LNCaP clone FGC (cell line): ENCODE measurements around the gene MROH2B.

Experiments used
- DNase-seq: peaks from one replicate; pipeline ENCODE4 v3.0.0-alpha.2; 2011; ENCODE audit warnings: low read depth
- H3K4me3 ChIP-seq: 2 replicates; pipeline ENCODE4 v1.5.1; 2011; ENCODE audit warnings: mild to moderate bottlenecking, low read depth, low read length, control low read depth
- TF ChIP-seq, protein P1 (sequence below): IDR thresholded peaks from 2 replicates; pipeline ENCODE4 v1.5.1; 2012; ENCODE audit warnings: mild to moderate bottlenecking; ENCODE audit not compliant: control insufficient read depth, insufficient read depth; ENCODE audit errors: extremely low read depth

The MROH2B gene

DNA sequence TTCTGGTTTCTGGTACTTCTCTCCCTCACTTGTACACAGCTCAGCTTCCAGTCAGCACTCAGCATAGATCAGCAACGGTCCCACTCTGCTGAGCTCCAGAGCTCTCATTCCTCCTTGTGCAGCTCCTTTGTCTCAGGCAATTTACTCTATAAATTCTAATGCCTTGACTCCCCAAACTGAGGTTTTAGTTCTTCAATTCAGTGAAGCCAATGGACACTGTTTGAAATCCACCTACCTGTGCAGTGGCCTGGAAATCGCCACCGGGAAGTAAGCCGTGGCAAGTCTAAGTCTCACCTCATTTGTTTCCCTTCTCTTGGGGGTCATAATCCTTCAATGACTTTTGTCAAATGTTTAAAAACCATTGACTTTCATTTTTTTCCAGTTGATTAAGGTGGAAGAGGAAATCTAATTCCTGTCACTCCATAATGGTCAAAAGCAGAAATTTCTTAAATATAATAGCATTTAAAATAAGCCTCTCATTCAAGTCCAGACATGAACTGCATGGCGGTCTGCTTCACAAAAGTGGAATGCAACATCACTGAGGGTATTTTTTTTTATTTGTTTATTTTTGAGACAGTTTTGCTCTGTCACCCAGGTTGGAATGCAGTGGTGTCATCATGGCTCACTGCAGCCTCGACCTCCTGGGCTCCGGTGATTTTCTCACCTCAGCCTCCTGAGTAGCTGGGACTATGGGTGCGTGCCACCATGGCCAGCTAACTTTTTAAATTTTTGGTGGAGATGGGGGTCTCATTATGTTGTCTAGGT is 82.2 kb downstream of the MROH2B start:
- TF ChIP-seq, protein P1, sequence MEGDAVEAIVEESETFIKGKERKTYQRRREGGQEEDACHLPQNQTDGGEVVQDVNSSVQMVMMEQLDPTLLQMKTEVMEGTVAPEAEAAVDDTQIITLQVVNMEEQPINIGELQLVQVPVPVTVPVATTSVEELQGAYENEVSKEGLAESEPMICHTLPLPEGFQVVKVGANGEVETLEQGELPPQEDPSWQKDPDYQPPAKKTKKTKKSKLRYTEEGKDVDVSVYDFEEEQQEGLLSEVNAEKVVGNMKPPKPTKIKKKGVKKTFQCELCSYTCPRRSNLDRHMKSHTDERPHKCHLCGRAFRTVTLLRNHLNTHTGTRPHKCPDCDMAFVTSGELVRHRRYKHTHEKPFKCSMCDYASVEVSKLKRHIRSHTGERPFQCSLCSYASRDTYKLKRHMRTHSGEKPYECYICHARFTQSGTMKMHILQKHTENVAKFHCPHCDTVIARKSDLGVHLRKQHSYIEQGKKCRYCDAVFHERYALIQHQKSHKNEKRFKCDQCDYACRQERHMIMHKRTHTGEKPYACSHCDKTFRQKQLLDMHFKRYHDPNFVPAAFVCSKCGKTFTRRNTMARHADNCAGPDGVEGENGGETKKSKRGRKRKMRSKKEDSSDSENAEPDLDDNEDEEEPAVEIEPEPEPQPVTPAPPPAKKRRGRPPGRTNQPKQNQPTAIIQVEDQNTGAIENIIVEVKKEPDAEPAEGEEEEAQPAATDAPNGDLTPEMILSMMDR = no peak
- no peak overlapping the region for H3K4me3 ChIP-seq
- no peak for DNase-seq

DNA sequence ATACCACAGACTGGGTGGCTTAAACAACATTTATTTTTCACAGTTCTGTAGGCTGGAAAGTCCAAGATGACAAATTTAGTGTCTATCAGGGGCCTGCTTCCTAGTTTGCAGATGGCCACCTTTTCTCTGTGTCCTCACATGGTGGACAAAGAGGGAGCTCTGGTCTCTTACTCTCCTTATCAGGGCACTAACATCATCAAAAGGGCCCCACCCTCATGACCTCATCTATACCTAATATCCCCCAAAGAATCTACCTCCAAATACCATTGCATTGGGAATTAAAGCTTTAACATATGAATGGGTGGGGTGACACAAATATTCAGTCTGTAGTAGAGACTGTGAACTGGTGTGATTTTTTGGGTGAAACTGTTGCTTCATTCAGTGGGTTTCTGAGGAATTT is 83.8 kb downstream of the MROH2B start:
- TF ChIP-seq, protein P1 = no peak
- H3K4me3 ChIP-seq = no peak overlapping the region
- DNase-seq = no peak

DNA sequence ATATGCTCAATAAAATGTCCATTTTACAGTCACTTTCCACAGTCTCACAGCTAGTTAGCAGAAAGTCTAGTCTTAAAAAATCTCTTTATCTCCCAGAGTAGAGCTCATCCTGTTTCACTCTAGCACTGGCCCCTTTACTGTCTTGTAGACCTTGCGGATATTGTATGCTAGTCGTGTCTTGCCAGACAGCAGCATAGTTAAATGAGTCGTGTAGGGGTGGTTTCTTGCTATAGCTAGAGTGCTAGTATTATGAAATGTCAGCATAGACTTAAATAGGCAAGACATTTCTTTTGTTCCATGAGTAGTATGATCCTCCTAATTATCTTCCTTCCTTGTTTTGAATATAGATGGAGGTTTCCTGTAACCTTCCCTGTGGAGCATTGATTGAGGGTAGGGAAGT is 84.5 kb downstream of the MROH2B start:
- no peak overlapping the region for H3K4me3 ChIP-seq
- TF ChIP-seq, protein P1 = no peak
- DNase-seq = no peak

DNA sequence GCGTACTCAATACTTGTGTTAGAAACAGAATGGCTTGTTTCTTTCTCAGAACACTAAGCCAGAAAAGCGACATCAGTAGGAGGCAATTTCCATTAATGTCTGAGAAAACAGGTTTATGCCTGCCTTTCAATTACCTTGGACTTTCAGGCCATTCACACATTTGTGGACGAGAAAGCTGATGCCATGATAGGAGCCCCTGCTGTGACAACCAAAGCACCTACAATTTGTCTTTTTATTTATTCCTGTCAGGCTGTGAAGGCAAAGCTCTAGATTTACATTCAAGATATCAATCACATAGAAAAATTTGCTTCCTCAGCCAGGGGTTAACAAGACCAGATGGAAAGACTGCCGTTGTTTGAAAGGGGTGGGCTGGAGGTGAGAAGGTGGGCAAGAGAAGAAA is 85.6 kb downstream of the MROH2B start:
- TF ChIP-seq, protein P1 = no peak
- no peak overlapping the region for H3K4me3 ChIP-seq
- DNase-seq = no peak

DNA sequence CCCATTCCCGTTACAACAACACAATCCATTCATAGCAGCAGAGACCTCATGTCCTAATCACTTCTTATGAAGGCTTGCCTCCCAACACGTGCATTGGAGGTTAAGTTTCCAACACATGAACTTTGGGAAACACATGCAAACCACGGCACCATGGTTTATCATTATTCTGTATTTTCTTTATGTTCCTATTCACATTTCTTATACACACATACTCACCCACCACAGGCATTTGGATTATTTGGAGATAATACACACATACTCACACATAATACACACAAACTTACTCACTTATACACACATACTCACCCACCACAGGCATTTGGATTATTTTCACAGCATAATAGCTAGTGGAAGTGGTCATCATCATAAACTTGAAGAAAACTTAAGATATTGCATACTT is 86.3 kb downstream of the MROH2B start:
- TF ChIP-seq, protein P1 = no peak
- no peak for DNase-seq

DNA sequence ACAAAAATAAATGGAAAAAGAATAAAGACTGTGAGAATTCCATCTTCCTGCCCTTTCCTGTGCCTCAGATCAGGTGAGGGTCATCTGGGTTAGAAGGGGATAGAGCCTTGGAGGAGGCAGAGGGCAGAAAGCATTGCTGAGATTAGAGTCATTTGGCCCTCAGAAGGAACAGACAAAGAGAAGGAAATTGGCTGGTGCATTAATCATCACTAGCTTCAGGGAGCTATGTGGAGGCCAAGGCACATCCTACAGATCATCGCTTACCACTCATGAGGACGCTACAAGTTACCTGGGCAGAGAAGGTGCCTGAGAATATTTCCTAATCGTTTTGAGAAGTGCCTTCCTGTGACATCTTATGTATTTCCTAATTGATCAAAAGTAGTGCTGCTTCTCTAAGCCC is 87.4 kb downstream of the MROH2B start:
- TF ChIP-seq, protein P1 = no peak
- no peak for DNase-seq

More for the DNA sequence above, 86.3 kb downstream of the MROH2B start:
- H3K4me3 ChIP-seq = no peak overlapping the region

DNA sequence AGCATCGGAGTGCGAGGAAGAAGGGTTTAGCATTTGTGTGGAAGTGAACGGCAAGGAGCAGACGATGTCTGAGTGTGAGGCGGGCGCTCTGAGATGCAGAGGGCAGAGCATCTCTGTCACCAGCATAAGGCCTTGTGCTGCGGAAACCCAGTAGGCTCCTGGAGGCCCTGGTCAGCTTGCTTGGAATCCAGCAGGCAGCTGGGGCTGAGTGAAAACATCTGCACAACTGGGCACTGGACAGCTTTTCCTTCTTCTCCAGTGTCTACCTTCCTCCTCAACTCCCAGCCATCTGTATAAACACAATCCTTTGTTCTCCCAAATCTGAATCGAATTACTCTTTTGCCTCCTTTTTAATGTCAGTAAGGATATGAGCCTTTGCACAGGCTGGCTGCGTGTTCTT is 89.7 kb downstream of the MROH2B start:
- TF ChIP-seq, protein P1 = no peak
- no peak for DNase-seq
- H3K4me3 ChIP-seq = no peak overlapping the region

More for the DNA sequence above, 87.4 kb downstream of the MROH2B start:
- H3K4me3 ChIP-seq = no peak overlapping the region
